GM12801 (cell line): ENCODE results near the gene PPP1R18.

Source experiments
- CTCF ChIP-seq: IDR thresholded peaks from one replicate; pipeline ENCODE4 v1.5.1; 2011; ENCODE audit warnings: control low read depth; ENCODE audit not compliant: insufficient read length; ENCODE audit errors: extremely low read depth

Gene PPP1R18

GRCh38 chr6:30719791-30720737, 33.6 kb upstream of the PPP1R18 start, which contains the start of gene TUBB:
Gene TUBB, plus strand, starts transcription at chr6:30720352. Its CDS starts 155 bp downstream, at chr6:30720507.
- no peak for TF ChIP-seq CTCF

GRCh38 chr6:30719356-30719755, 32.9 kb upstream of the PPP1R18 start:
- TF ChIP-seq CTCF = no peak

GRCh38 chr6:30717129-30717844, 30.8 kb upstream of the PPP1R18 start, which contains the start of gene MDC1:
Gene MDC1, minus strand, starts transcription at chr6:30717281. Its CDS starts 2,106 bp downstream, at chr6:30715175.
- no peak for TF ChIP-seq CTCF

GRCh38 chr6:30716879-30717128, 30.4 kb upstream of the PPP1R18 start:
- no peak for TF ChIP-seq CTCF

GRCh38 chr6:30714263-30714662, 27.8 kb upstream of the PPP1R18 start:
- no peak for TF ChIP-seq CTCF

- no peak for TF ChIP-seq CTCF
These were observed 26.0 kb upstream of the PPP1R18 start for GRCh38 chr6:30712441-30712945.

GRCh38 chr6:30711758-30712380, 25.4 kb upstream of the PPP1R18 start:
- no peak for TF ChIP-seq CTCF
